ENCODE data around the gene LRRC17. TPM values are rescaled to one million over a fixed set of nuclear protein-coding genes. Genes with fewer than 3 reads are reported as not detected.

Gene LRRC17
- 0.29 TPM for total RNA-seq (2013)
- under 1 TPM in 1 of 3 donors, not detected in 2; 0.04 TPM for polyA plus RNA-seq
- polyA minus RNA-seq, result not detected in 2 replicates
- 0 to 1.2 (median 0.08) reads per million in 11 experiments for total RNA-seq

- TF ChIP-seq CTCF (IDR thresholded peaks at IDR 0.05), result no peak
- peak within 1 kb of the TSS; percentile 70 for H3K4me2 ChIP-seq (replicated peaks; ENCODE audit: extremely low read depth, low read length, poor library complexity, severe bottlenecking)
- H3K4me3 Mint-ChIP-seq, result peak within 1 kb of the TSS; percentile 84 to 94
- H3K9me3 ChIP-seq (replicated peaks in 1 of 2; ENCODE audit: control insufficient read depth in 1 of 2, insufficient read depth in 1 of 2, low read length in 2 of 2), result peaks cover 15 to 24% of the 10 kb centered on the region in 2 donors
- H3K4me3 ChIP-seq (replicated peaks in 1 of 3; ENCODE audit: low read depth in 2 of 3, low read length in 3 of 3), result peak within 1 kb of the TSS; percentile 11 to 61 (median 50)
- peak within 1 kb of the TSS in 5 of 7 donors; percentile 44 to 87 (median 74) for H3K27ac Mint-ChIP-seq
- H2AFZ ChIP-seq (ENCODE audit: insufficient read depth, low read depth, low read length, poor library complexity, severe bottlenecking), result peak within 1 kb of the TSS; percentile 75
- intact Hi-C loops (cut with micrococcal nuclease), result no loop called here
- 29% methylated on average over 4 of the region's 6 CpGs for WGBS (ENCODE audit: insufficient coverage)
- no peaks in the 10 kb centered on the region for H3K36me3 ChIP-seq (replicated peaks in 1 of 2; ENCODE audit: control insufficient read depth in 1 of 2, insufficient read depth in 2 of 2, low read length in 2 of 2)
- no peaks in the 10 kb centered on the region for H3K27me3 Mint-ChIP-seq (ENCODE audit: low read depth in 3 of 3)
- peaks cover 4 to 9% of the 10 kb centered on the region in 2 donors for H3K36me3 Mint-ChIP-seq
- no peaks in the 10 kb centered on the region for H3K79me2 ChIP-seq (ENCODE audit: insufficient read depth, low read length)
- H3K9ac ChIP-seq (ENCODE audit: insufficient read depth, low read length, poor library complexity, severe bottlenecking), result peak within 1 kb of the TSS; percentile 49
- no peaks in the 10 kb centered on the region for H4K20me1 ChIP-seq (ENCODE audit: insufficient read depth, low read length)
- peak within 1 kb of the TSS in 1 of 2 donors; percentile 52 for H3K27ac ChIP-seq (ENCODE audit: low read depth in 1 of 2, low read length in 2 of 2)
- no peak for DNase-seq
- peaks cover 29% of the 10 kb centered on the region for H3K4me1 Mint-ChIP-seq
- peaks cover 8 to 29% (median 18%) of the 10 kb centered on the region in 7 donors for H3K9me3 Mint-ChIP-seq
- peaks cover 12 to 15% of the 10 kb centered on the region in 2 donors for H3K4me1 ChIP-seq (ENCODE audit: control insufficient read depth in 1 of 2, insufficient read depth in 2 of 2, low read length in 2 of 2)
- no peaks in the 10 kb centered on the region for H3K27me3 ChIP-seq (ENCODE audit: control insufficient read depth in 2 of 2, insufficient read depth in 2 of 2, low read length in 2 of 2)
Measured at GRCh38 chr7:102912742-102913141, at the start of gene LRRC17. Gene LRRC17 (plus strand): TSS chr7:102913000. CDS start chr7:102933914, 20,914 bp downstream.

- no peak for DNase-seq
- H3K9me3 ChIP-seq (replicated peaks in 1 of 2; ENCODE audit: control insufficient read depth in 1 of 2, insufficient read depth in 1 of 2, low read length in 2 of 2), result no peaks in the 10 kb centered on the region
- no peak for TF ChIP-seq CTCF (IDR thresholded peaks at IDR 0.05)
- H4K20me1 ChIP-seq (ENCODE audit: insufficient read depth, low read length), result no peaks in the 10 kb centered on the region
- no peak overlapping the region for H3K4me2 ChIP-seq (replicated peaks; ENCODE audit: extremely low read depth, low read length, poor library complexity, severe bottlenecking)
- no peaks in the 10 kb centered on the region for H3K27me3 Mint-ChIP-seq (ENCODE audit: low read depth in 3 of 3)
- H3K36me3 Mint-ChIP-seq, result no peaks in the 10 kb centered on the region
- no CpG with 5 or more reads among the region's 2 CpGs for WGBS (ENCODE audit: insufficient coverage)
- intact Hi-C loops (cut with micrococcal nuclease), result no loop called here
- H3K36me3 ChIP-seq (replicated peaks in 1 of 2; ENCODE audit: control insufficient read depth in 1 of 2, insufficient read depth in 2 of 2, low read length in 2 of 2), result no peaks in the 10 kb centered on the region
- H3K27me3 ChIP-seq (ENCODE audit: control insufficient read depth in 2 of 2, insufficient read depth in 2 of 2, low read length in 2 of 2), result no peaks in the 10 kb centered on the region
- H3K79me2 ChIP-seq (ENCODE audit: insufficient read depth, low read length), result no peaks in the 10 kb centered on the region
- H3K27ac Mint-ChIP-seq, result no peak overlapping the region
- H3K27ac ChIP-seq (ENCODE audit: low read depth in 1 of 2, low read length in 2 of 2), result no peak overlapping the region
- no peak overlapping the region for H2AFZ ChIP-seq (ENCODE audit: insufficient read depth, low read depth, low read length, poor library complexity, severe bottlenecking)
- no peak overlapping the region for H3K4me3 Mint-ChIP-seq
- H3K4me3 ChIP-seq (replicated peaks in 1 of 3; ENCODE audit: low read depth in 2 of 3, low read length in 3 of 3), result no peak overlapping the region
- no peak overlapping the region for H3K9ac ChIP-seq (ENCODE audit: insufficient read depth, low read length, poor library complexity, severe bottlenecking)
- H3K9me3 Mint-ChIP-seq, result peaks cover 0 to 3% (median 0%) of the 10 kb centered on the region in 7 donors
- no peaks in the 10 kb centered on the region for H3K4me1 ChIP-seq (ENCODE audit: control insufficient read depth in 1 of 2, insufficient read depth in 2 of 2, low read length in 2 of 2)
- H3K4me1 Mint-ChIP-seq, result no peaks in the 10 kb centered on the region
Measured at GRCh38 chr7:102864958-102865357, 47.8 kb upstream of the LRRC17 start.

All from CD14-positive monocyte (primary cell).